Chondrocyte (in vitro differentiated cells): ENCODE results near the gene BLOC1S5. TPM values are rescaled to one million over a fixed set of nuclear protein-coding genes. Genes with fewer than 3 reads are reported as not detected.
"Not testable (repeated sequence)": the region's sequence is repeated elsewhere in the genome, so short reads cannot be mapped to it uniquely, and the experiment has no call there.

Experiments
- DNase-seq: peaks from one replicate; pipeline ENCODE4 v3.0.0; 2021; ENCODE audit warnings: mixed read lengths, low spot score
- H3K27ac Mint-ChIP-seq: one replicate; pipeline ENCODE4 v1.8.0; 2021; ENCODE audit warnings: mild to moderate bottlenecking, moderate library complexity, mixed read lengths; ENCODE audit not compliant: unreplicated experiment
- H3K27me3 Mint-ChIP-seq: 2 replicates; pipeline ENCODE4 v1.8.0; 2021; ENCODE audit warnings: low read depth, mixed read lengths
- H3K36me3 Mint-ChIP-seq: 2 replicates; pipeline ENCODE4 v1.8.0; 2021; ENCODE audit warnings: low read depth, mixed read lengths
- H3K4me1 Mint-ChIP-seq: 2 replicates; pipeline ENCODE4 v1.8.0; 2021; ENCODE audit warnings: low read depth, mild to moderate bottlenecking, mixed read lengths
- H3K4me3 Mint-ChIP-seq: one replicate; pipeline ENCODE4 v1.8.0; 2021; ENCODE audit warnings: mild to moderate bottlenecking, moderate library complexity, mixed read lengths; ENCODE audit not compliant: unreplicated experiment
- H3K9me3 Mint-ChIP-seq: 2 replicates; pipeline ENCODE4 v1.8.0; 2021; ENCODE audit warnings: low read depth, mixed read lengths
- CTCF ChIP-seq: fragments of 200-600 bp; sonication (generic); IDR thresholded peaks from 2 replicates; pipeline ENCODE4 v1.5.0; 2021; ENCODE audit warnings: antibody characterized with exemption, mild to moderate bottlenecking, moderate library complexity
- total RNA-seq: library from RNA; stranded (reverse); gene quantifications from 3 replicates; pipeline ENCODE4 v1.2.1, GENCODE V29; 2021

BLOC1S5 gene
- total RNA-seq, 1 donor from 2014 or later: 9.4 TPM

GRCh38 chr6:7986219-7986618 lies 78.0 kb downstream of the BLOC1S5 start:
- Mint-ChIP-seq H3K27ac (no peak overlapping the region), H3K4me3 (no peak overlapping the region), H3K27me3 (no peaks in the 10 kb centered on the region), H3K9me3 (no peaks in the 10 kb centered on the region), H3K4me1 (no peaks in the 10 kb centered on the region), H3K36me3 (peaks cover 2% of the 10 kb centered on the region)
- no peak for TF ChIP-seq CTCF
- no peak for DNase-seq

- H3K36me3 Mint-ChIP-seq, H3K27me3 Mint-ChIP-seq, H3K4me1 Mint-ChIP-seq, DNase-seq, H3K4me3 Mint-ChIP-seq, H3K27ac Mint-ChIP-seq, H3K9me3 Mint-ChIP-seq: not testable (repeated sequence)
Observed at GRCh38 chr6:7983967-7984366, 80.2 kb downstream of the BLOC1S5 start.

- no peak for DNase-seq
- Mint-ChIP-seq H3K27me3 (no peaks in the 10 kb centered on the region), H3K4me3 (no peak overlapping the region), H3K27ac (no peak overlapping the region), H3K36me3 (no peaks in the 10 kb centered on the region), H3K4me1 (peaks cover 8% of the 10 kb centered on the region), H3K9me3 (peaks cover 3% of the 10 kb centered on the region)
- no peak for TF ChIP-seq CTCF
Observed at GRCh38 chr6:7979831-7980230, 84.4 kb downstream of the BLOC1S5 start.

- DNase-seq: no peak
Observed at GRCh38 chr6:7978736-7979135, 85.5 kb downstream of the BLOC1S5 start.

GRCh38 chr6:7976485-7977056 lies 87.6 kb downstream of the BLOC1S5 start:
- no peaks in the 10 kb centered on the region for H3K27me3 Mint-ChIP-seq
- H3K9me3 Mint-ChIP-seq: peaks cover 3% of the 10 kb centered on the region
- H3K36me3 Mint-ChIP-seq: no peaks in the 10 kb centered on the region
- no peak overlapping the region for H3K27ac Mint-ChIP-seq
- DNase-seq: no peak
- peaks cover 11% of the 10 kb centered on the region for H3K4me1 Mint-ChIP-seq
- no peak overlapping the region for H3K4me3 Mint-ChIP-seq
- no peak for TF ChIP-seq CTCF

More at GRCh38 chr6:7978736-7979135, 85.5 kb downstream of the BLOC1S5 start:
- Mint-ChIP-seq H3K9me3 (peaks cover 3% of the 10 kb centered on the region), H3K36me3 (no peaks in the 10 kb centered on the region), H3K27ac (no peak overlapping the region), H3K27me3 (no peaks in the 10 kb centered on the region), H3K4me1 (peaks cover 11% of the 10 kb centered on the region), H3K4me3 (no peak overlapping the region)
- no peak for TF ChIP-seq CTCF

- Mint-ChIP-seq H3K4me3 (no peak overlapping the region), H3K9me3 (peaks cover 3% of the 10 kb centered on the region), H3K27ac (no peak overlapping the region), H3K27me3 (no peaks in the 10 kb centered on the region), H3K4me1 (peaks cover 11% of the 10 kb centered on the region), H3K36me3 (no peaks in the 10 kb centered on the region)
- TF ChIP-seq CTCF: no peak
- DNase-seq: no peak
Observed at GRCh38 chr6:7975764-7976146, 88.4 kb downstream of the BLOC1S5 start.
